Measurements from ENCODE around the gene AREL1. TPM values are rescaled to one million over a fixed set of nuclear protein-coding genes. Genes with fewer than 3 reads are reported as not detected.

Gene AREL1
- total and polyA plus RNA-seq, 10 of the 15 experiments (the other 5 are each of a cell fraction or from before 2014, with no cell fraction given) = 6.2 to 40.4 (median 23.7) TPM

DNA sequence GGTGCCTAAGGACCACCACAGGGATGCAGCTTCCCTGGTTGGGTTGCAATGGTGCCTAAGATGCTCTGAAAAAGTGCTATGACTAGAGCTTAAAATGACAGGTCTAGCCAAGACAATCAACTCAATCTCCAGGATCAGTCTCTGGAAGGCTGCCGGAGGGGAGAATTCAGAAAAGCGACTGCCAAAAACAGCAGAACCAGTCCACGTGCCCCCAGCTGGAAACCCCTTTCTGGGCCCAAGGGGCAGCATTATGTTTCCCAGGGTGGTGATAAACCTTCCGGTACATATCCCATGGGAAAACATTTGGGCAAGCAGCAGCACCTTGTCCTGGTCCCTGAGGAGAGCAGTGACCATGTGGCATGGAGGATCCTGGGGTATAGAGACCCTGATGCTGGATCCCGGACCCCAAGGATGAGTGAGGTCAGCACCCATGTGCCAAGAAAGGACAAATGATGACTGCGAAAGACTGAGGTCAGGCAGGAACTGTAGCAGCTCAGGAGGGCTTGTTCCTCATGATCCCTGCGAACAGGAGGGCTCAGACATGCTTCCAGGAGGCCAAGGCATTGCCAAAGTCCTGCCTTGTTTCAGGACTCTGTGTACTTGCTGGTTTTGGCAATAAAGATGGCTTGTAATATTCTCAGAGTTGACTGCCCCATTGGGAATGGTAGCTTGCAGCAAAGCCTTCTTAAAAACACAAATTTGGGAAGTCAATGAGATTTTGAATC, 51.0 kb downstream of the AREL1 start (continued):
- TF ChIP-seq JUND (IDR thresholded peaks at IDR 0.05; ENCODE audit: low read depth, low read length) (no peak), RUNX3 (IDR thresholded peaks at IDR 0.05; ENCODE audit: low read length) (no peak), NR2F1 (conservative IDR thresholded peaks at IDR 0.05) (no peak), PML (IDR thresholded peaks at IDR 0.05; ENCODE audit: low read length) (no peak)
- TF ChIP-seq, protein P1, sequence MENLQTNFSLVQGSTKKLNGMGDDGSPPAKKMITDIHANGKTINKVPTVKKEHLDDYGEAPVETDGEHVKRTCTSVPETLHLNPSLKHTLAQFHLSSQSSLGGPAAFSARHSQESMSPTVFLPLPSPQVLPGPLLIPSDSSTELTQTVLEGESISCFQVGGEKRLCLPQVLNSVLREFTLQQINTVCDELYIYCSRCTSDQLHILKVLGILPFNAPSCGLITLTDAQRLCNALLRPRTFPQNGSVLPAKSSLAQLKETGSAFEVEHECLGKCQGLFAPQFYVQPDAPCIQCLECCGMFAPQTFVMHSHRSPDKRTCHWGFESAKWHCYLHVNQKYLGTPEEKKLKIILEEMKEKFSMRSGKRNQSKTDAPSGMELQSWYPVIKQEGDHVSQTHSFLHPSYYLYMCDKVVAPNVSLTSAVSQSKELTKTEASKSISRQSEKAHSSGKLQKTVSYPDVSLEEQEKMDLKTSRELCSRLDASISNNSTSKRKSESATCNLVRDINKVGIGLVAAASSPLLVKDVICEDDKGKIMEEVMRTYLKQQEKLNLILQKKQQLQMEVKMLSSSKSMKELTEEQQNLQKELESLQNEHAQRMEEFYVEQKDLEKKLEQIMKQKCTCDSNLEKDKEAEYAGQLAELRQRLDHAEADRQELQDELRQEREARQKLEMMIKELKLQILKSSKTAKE (IDR thresholded peaks at IDR 0.05; ENCODE audit: low read depth, poor library complexity, severe bottlenecking) = no peak

DNA sequence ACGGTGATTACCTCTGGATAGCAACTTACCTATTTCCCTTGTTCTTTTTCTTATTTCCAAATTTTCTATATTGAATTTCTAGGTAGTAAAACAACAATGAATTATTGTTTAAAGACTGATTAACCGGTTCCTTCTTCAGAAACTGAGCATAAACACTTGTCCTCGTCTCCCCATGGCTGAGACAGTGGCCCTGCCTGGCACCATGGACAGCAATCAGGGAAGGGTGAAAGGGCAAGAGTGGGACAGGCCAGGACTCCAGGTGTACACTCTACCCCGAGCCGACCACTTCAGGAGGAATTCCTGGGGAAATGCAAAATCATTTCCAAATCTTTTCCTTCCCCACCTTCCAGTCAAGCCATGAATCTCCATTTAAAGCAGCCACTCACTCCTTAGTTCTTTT, 52.0 kb downstream of the AREL1 start:
- Histone ChIP-seq H3K9ac (ENCODE audit: control insufficient read depth, insufficient read depth, low read length) (no peak overlapping the region), H4K20me1 (ENCODE audit: control insufficient read depth, insufficient read depth) (no peaks in the 10 kb centered on the region), H2AFZ (ENCODE audit: control insufficient read depth, low read depth, low read length) (no peak overlapping the region), H3K4me3 (no peak overlapping the region), H3K9me3 (replicated peaks; ENCODE audit: control insufficient read depth, insufficient read depth, low read length) (no peaks in the 10 kb centered on the region), H3K27ac (ENCODE audit: control insufficient read depth, insufficient read depth) (no peak overlapping the region), H3K4me1 (ENCODE audit: control insufficient read depth, insufficient read depth, low read length) (0 out of 2 replicates have a peak, but pooled peaks cover 3% of the 10 kb centered on the region), H3K4me2 (ENCODE audit: control insufficient read depth, insufficient read depth) (no peak overlapping the region), H3K79me2 (ENCODE audit: control insufficient read depth, insufficient read depth, low read length) (no peaks in the 10 kb centered on the region), H3K36me3 (ENCODE audit: control insufficient read depth in 2 of 2, insufficient read depth in 2 of 2, low read length in 1 of 2) (peaks cover 13 to 14% of the 10 kb centered on the region in 2 experiments), H3K27me3 (replicated peaks in 1 of 2; ENCODE audit: control insufficient read depth in 2 of 2, insufficient read depth in 2 of 2, low read length in 1 of 2) (no peaks in the 10 kb centered on the region)
- intact Hi-C loops (cut with micrococcal nuclease; ENCODE audit: unreplicated experiment) = no loop called here
- WGBS (ENCODE audit: insufficient coverage, insufficient replicate concordance, low lambda C conversion rate, missing lambda C conversion rate) = 87% methylated on average over 5 of the region's 5 CpGs
- in situ Hi-C loops (cut with MboI) = no loop called here
- RAD21 ChIA-PET (ENCODE audit: unreplicated experiment) = no interaction called here
- FAIRE-seq = no peak
- POLR2A ChIA-PET = no interaction called here
- DNase-seq (ENCODE audit: low read depth, low spot score) = no peak
- no peak for ATAC-seq
- SMC1A ChIA-PET (ENCODE audit: uncharacterized antibody, unreplicated experiment) = no interaction called here
- TF ChIP-seq KDM1A (IDR thresholded peaks at IDR 0.05; ENCODE audit: borderline replicate concordance) (no peak), HDAC6 (IDR thresholded peaks at IDR 0.05; ENCODE audit: unreplicated experiment) (no peak), SMC3 (IDR thresholded peaks at IDR 0.05; ENCODE audit: borderline replicate concordance, low read length) (no peak), RBBP5 (conservative IDR thresholded peaks at IDR 0.05) (no peak), IRF4 (IDR thresholded peaks at IDR 0.05; ENCODE audit: low read depth, low read length) (no peak), GABPA (IDR thresholded peaks at IDR 0.05; ENCODE audit: low read depth) (no peak)
- TF ChIP-seq, protein P2, sequence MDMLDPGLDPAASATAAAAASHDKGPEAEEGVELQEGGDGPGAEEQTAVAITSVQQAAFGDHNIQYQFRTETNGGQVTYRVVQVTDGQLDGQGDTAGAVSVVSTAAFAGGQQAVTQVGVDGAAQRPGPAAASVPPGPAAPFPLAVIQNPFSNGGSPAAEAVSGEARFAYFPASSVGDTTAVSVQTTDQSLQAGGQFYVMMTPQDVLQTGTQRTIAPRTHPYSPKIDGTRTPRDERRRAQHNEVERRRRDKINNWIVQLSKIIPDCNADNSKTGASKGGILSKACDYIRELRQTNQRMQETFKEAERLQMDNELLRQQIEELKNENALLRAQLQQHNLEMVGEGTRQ (IDR thresholded peaks at IDR 0.05; ENCODE audit: borderline replicate concordance, low read depth, low read length) = no peak
- TF ChIP-seq, protein P3, sequence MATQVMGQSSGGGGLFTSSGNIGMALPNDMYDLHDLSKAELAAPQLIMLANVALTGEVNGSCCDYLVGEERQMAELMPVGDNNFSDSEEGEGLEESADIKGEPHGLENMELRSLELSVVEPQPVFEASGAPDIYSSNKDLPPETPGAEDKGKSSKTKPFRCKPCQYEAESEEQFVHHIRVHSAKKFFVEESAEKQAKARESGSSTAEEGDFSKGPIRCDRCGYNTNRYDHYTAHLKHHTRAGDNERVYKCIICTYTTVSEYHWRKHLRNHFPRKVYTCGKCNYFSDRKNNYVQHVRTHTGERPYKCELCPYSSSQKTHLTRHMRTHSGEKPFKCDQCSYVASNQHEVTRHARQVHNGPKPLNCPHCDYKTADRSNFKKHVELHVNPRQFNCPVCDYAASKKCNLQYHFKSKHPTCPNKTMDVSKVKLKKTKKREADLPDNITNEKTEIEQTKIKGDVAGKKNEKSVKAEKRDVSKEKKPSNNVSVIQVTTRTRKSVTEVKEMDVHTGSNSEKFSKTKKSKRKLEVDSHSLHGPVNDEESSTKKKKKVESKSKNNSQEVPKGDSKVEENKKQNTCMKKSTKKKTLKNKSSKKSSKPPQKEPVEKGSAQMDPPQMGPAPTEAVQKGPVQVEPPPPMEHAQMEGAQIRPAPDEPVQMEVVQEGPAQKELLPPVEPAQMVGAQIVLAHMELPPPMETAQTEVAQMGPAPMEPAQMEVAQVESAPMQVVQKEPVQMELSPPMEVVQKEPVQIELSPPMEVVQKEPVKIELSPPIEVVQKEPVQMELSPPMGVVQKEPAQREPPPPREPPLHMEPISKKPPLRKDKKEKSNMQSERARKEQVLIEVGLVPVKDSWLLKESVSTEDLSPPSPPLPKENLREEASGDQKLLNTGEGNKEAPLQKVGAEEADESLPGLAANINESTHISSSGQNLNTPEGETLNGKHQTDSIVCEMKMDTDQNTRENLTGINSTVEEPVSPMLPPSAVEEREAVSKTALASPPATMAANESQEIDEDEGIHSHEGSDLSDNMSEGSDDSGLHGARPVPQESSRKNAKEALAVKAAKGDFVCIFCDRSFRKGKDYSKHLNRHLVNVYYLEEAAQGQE (IDR thresholded peaks at IDR 0.05; ENCODE audit: low read depth, low read length) = peak; percentile 53; the same call in 1 of the 2 replicates
- CTCF ChIA-PET = no interaction called here
- BruUV-seq (replicated peaks) = no TSS peak

Data from GM12878 (cell line).